Measurements from ENCODE around the gene NCSTN.

DNA sequence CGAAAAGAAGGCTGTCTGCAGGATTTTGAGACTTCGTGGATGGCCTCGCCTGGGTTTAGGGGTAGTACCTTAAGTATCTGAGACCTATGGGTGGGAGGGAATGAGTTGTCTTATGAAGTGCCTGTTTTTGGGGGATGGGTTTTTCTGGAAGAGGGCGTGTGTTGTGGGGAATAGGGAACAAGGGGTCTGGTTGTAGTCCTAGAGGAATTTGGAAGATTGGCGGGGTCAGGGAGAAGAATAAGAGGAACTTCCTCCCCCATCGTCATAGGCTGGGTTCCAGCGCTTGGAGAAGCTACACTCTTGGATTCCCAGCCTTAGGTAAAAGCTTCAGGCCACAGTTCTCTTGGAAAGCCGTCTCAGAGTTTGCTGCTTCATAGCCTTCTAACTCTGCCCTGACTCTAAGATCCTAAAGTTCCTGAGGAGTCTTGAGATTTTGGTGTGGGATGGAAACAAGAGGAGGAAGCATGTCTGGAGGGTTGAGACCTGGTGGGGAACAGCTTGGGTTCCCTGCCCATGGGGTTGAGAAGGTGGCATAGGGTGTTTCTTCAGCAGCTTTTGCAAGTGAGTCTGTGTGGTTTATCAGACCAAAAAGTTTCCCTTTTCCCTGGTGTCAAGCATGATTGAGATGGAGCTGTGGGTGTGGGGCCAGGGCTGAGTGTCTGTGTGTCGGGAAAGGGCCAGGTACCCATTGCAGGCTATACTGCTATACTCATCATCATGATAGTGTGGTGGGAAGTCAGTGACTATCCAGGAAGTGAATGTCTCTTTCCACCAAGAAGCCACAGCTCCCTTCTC is 59.0 kb downstream of the NCSTN start:
- TF ChIP-seq POLR2A (IDR thresholded peaks at IDR 0.05): no peak
- no peak for TF ChIP-seq CTCF (IDR thresholded peaks at IDR 0.05)

Measured in lower leg skin (tissue), 3 donors.